CD4-positive, alpha-beta T cell (primary cell): Measurements from ENCODE around the gene METTL25. TPM values are rescaled to one million over a fixed set of nuclear protein-coding genes. Genes with fewer than 3 reads are reported as not detected.

ENCODE experiments used
- ATAC-seq: fragments of 200-7000 bp; cut with Tn5 transposase; one replicate; pipeline ENCODE4 v1.10.0; 2022; ENCODE audit warnings: mild to moderate bottlenecking; ENCODE audit not compliant: poor library complexity
- CTCF ChIA-PET: fragments of 350-600 bp; sonication (Branson Sonifier 250); formaldehyde crosslinking; loops from one replicate; lab custom pipeline; 2021; ENCODE audit warnings: antibody characterized with exemption, inconsistent platforms; lab: Charles Lee
- POLR2A ChIA-PET: fragments of 350-600 bp; sonication (Branson Sonifier 250); formaldehyde crosslinking; loops from one replicate; lab custom pipeline; 2021; ENCODE audit warnings: antibody characterized with exemption, inconsistent platforms; lab: Charles Lee
- DNase-seq, 14 experiments: peaks; one replicate each; pipeline ENCODE4 v3.0.0-alpha.2; 2013 to 2020; ENCODE audit warnings: mixed read lengths in 2 of 14
- H3K27ac ChIP-seq, 2 donors: one replicate each; pipeline versions ENCODE4 v1.5.1 to v1.7.0; 2013; ENCODE audit warnings: low read length in 2 of 2, low read depth in 1 of 2, mild to moderate bottlenecking in 1 of 2
- H3K27me3 ChIP-seq, 2 experiments: 1 replicate in 1 of 2; 2 replicates in 1 of 2; pipeline versions ENCODE4 v1.6.1 to v1.7.0; 2013; ENCODE audit warnings: low read length in 2 of 2, control low read depth in 1 of 2, mild to moderate bottlenecking in 1 of 2, moderate library complexity in 1 of 2; ENCODE audit not compliant: insufficient read depth in 2 of 2, control insufficient read depth in 1 of 2
- H3K36me3 ChIP-seq: one replicate; pipeline ENCODE4 v1.6.1; 2013; ENCODE audit warnings: low read length, control low read depth; ENCODE audit not compliant: insufficient read depth
- H3K4me1 ChIP-seq: one replicate; pipeline ENCODE4 v1.6.1; 2013; ENCODE audit warnings: low read length, control low read depth; ENCODE audit not compliant: insufficient read depth
- H3K4me3 ChIP-seq: one replicate; pipeline ENCODE4 v1.5.1; 2013; ENCODE audit warnings: mild to moderate bottlenecking, low read length, moderate library complexity
- H3K9me3 ChIP-seq, 2 experiments: 1 replicate in 1 of 2; 2 replicates in 1 of 2; pipeline versions ENCODE4 v1.6.1 to v1.7.0; 2013; ENCODE audit warnings: low read length in 2 of 2, mild to moderate bottlenecking in 2 of 2, control low read depth in 1 of 2, moderate library complexity in 1 of 2; ENCODE audit not compliant: control insufficient read depth in 1 of 2, insufficient read depth in 1 of 2
- H3K27ac Mint-ChIP-seq: one replicate; pipeline ENCODE4 v1.8.0; 2020; ENCODE audit warnings: mixed read lengths
- H3K27me3 Mint-ChIP-seq: one replicate; pipeline ENCODE4 v1.8.0; 2021; ENCODE audit warnings: mixed read lengths
- H3K36me3 Mint-ChIP-seq: one replicate; pipeline ENCODE4 v1.8.0; 2021; ENCODE audit warnings: low read depth, mixed read lengths
- H3K4me1 Mint-ChIP-seq: one replicate; pipeline ENCODE4 v1.8.0; 2021; ENCODE audit warnings: low read depth, mixed read lengths
- H3K4me3 Mint-ChIP-seq: one replicate; pipeline ENCODE4 v1.8.0; 2020; ENCODE audit warnings: mild to moderate bottlenecking, mixed read lengths
- H3K9me3 Mint-ChIP-seq: one replicate; pipeline ENCODE4 v1.8.0; 2020; ENCODE audit warnings: mixed read lengths
- CTCF ChIP-seq: fragments of 200-600 bp; IDR thresholded peaks from one replicate; pipeline ENCODE4 v1.8.0; 2022; ENCODE audit warnings: antibody characterized with exemption, mild to moderate bottlenecking
- intact Hi-C, 2 experiments: fragments of 100-400 bp; cut with DNase I in 1 of 2; cut with micrococcal nuclease in 1 of 2; formaldehyde crosslinking; loops; one replicate each; pipeline versions ENCODE4 v1.15.1 to v1.9.0; 2023 to 2025; cut with DNase I, micrococcal nuclease
- total RNA-seq, 174 experiments: library from RNA in 2 of 174; stranded (reverse) in 2 of 174; gene quantifications; one replicate each; pipeline ENCODE4 v1.2.3 and lab custom pipeline; 2021 to 2026

The METTL25 gene
- total RNA-seq, 2 experiments from 2014 or later: 12.4 to 12.6 TPM

GRCh38 chr12:82486524-82487235, 128.4 kb downstream of the METTL25 start:
- ATAC-seq (no peak), DNase-seq (no peak)
- H3K27me3 Mint-ChIP-seq: no peaks in the 10 kb centered on the region
- H3K27me3 ChIP-seq: no peaks in the 10 kb centered on the region
- no peak overlapping the region for H3K4me3 Mint-ChIP-seq
- H3K27ac Mint-ChIP-seq: no peak overlapping the region
- H3K36me3 ChIP-seq: no peaks in the 10 kb centered on the region
- H3K4me1 Mint-ChIP-seq: no peaks in the 10 kb centered on the region
- H3K4me1 ChIP-seq: no peaks in the 10 kb centered on the region
- H3K9me3 Mint-ChIP-seq: peaks cover 35% of the 10 kb centered on the region
- peaks cover 9 to 15% of the 10 kb centered on the region in 2 experiments for H3K9me3 ChIP-seq
- ChIA-PET POLR2A (no interaction called here), CTCF (no interaction called here)
- no peak for TF ChIP-seq CTCF
- H3K27ac ChIP-seq: no peak overlapping the region
- intact Hi-C loops: no loop called here
- peaks cover 10% of the 10 kb centered on the region for H3K36me3 Mint-ChIP-seq
- no peak overlapping the region for H3K4me3 ChIP-seq

DNA sequence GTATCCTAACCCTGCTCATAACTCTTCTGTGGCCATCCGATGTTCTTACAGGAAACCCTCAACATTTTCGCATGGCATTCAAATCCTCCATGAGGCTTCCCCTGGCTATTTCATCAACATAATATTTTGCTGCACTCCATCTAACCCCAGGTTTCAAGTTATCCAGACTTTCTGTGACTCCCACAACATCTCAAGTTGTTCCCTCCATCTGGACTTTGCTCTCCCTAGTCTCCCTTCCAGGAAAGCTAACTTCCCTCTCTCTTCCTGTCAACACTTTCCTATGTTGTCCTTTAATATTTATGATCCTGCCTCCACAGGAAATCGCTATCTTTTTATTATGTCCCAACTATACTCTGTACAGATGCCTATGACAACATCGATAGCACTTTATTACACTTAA, 146.1 kb downstream of the METTL25 start:
- H3K27me3 Mint-ChIP-seq: no peaks in the 10 kb centered on the region
- H3K36me3 Mint-ChIP-seq: no peaks in the 10 kb centered on the region
- no peak overlapping the region for H3K4me3 ChIP-seq
- no peak overlapping the region for H3K27ac Mint-ChIP-seq
- TF ChIP-seq CTCF: no peak
- no peak for ATAC-seq
- H3K4me3 Mint-ChIP-seq: no peak overlapping the region
- H3K4me1 Mint-ChIP-seq: no peaks in the 10 kb centered on the region
- no peaks in the 10 kb centered on the region for H3K9me3 Mint-ChIP-seq
- no peak overlapping the region for H3K27ac ChIP-seq
- H3K36me3 ChIP-seq: no peaks in the 10 kb centered on the region
- CTCF ChIA-PET: no interaction called here
- H3K4me1 ChIP-seq: no peaks in the 10 kb centered on the region
- POLR2A ChIA-PET: no interaction called here
- intact Hi-C loops: no loop called here
- H3K27me3 ChIP-seq: no peaks in the 10 kb centered on the region
- no peaks in the 10 kb centered on the region for H3K9me3 ChIP-seq
- DNase-seq: no peak

GRCh38 chr12:82505150-82505549, 146.8 kb downstream of the METTL25 start:
- H3K4me3 Mint-ChIP-seq: no peak overlapping the region
- no peaks in the 10 kb centered on the region for H3K9me3 ChIP-seq
- H3K4me1 Mint-ChIP-seq: no peaks in the 10 kb centered on the region
- H3K4me1 ChIP-seq: no peaks in the 10 kb centered on the region
- H3K27ac ChIP-seq: no peak overlapping the region
- no peak for TF ChIP-seq CTCF
- no peaks in the 10 kb centered on the region for H3K36me3 Mint-ChIP-seq
- no peaks in the 10 kb centered on the region for H3K36me3 ChIP-seq
- no peaks in the 10 kb centered on the region for H3K27me3 ChIP-seq
- intact Hi-C loops: no loop called here
- ChIA-PET POLR2A (no interaction called here), CTCF (no interaction called here)
- DNase-seq (no peak), ATAC-seq (no peak)
- no peaks in the 10 kb centered on the region for H3K27me3 Mint-ChIP-seq
- no peak overlapping the region for H3K4me3 ChIP-seq
- H3K27ac Mint-ChIP-seq: no peak overlapping the region
- H3K9me3 Mint-ChIP-seq: no peaks in the 10 kb centered on the region
